ENCODE measurements around the gene PDGFRA. TPM values are rescaled to one million over a fixed set of nuclear protein-coding genes. Genes with fewer than 3 reads are reported as not detected.
"Not testable (repeated sequence)": the region's sequence is repeated elsewhere in the genome, so short reads cannot be mapped to it uniquely, and the experiment has no call there.

Gene PDGFRA
- total and polyA plus RNA-seq, 5 donors: 15.1 to 76.7 (median 71.8) TPM

DNA sequence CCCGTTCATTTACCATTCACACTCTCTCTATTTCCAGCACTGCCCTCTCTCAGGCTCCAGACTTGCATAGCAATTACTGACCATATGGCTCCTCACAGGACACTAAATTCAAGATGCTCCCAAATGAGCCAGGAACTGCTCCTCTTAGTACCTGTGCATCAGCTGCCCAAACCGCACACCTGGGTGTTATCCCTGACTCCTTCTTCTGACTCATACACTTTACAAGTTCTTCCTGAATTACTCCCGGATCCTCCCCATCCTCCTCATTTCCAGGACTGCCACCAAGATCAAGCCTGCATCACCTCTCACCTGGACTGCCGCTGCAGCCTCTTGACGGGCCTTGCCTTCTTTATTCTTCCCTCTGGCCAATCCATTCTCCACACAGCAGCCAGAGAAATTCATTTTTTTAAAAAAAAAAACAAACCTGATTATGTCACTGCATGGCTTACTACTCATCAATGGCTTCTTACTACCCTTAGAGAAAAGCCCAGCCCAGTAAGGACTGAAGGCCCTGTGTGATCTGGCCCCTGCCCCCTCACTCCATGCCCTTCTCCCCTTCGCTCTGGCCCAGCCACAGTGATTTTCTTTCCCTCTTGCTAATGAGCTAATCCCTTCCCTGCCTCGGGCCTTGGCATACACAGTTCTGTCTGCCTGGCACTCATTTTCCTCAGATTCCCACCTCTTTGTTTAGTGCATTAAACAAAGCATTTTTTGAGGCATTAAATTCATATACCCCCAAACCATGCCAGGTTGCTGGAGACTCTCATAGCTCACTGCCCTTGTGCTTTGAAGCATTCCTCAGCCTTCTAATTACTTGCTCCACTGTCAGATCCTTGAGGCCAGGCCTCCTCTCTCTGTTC is 92.0 kb downstream of the PDGFRA start:
- intact Hi-C loops (cut with DNase I): loop anchor here (5.0 to 10.0 kb wide), 6 partner anchors 116 to 644 kb away; no protein-coding TSS in a partner anchor
- H3K4me1 ChIP-seq (ENCODE audit: control insufficient read depth, insufficient read depth, low read length): no peaks in the 10 kb centered on the region
- no peak overlapping the region for H3K27ac ChIP-seq (ENCODE audit: low read length)
- no peaks in the 10 kb centered on the region for H3K27me3 ChIP-seq (ENCODE audit: control insufficient read depth, insufficient read depth)
- no peak for DNase-seq
- WGBS: 87% methylated on average over 7 of the region's 7 CpGs
- H3K4me3 ChIP-seq (ENCODE audit: low read length): no peak overlapping the region
- ATAC-seq: peak in 1 of 2 donors; percentile 22
- H3K9me3 ChIP-seq (ENCODE audit: control insufficient read depth, low read length): no peaks in the 10 kb centered on the region

DNA sequence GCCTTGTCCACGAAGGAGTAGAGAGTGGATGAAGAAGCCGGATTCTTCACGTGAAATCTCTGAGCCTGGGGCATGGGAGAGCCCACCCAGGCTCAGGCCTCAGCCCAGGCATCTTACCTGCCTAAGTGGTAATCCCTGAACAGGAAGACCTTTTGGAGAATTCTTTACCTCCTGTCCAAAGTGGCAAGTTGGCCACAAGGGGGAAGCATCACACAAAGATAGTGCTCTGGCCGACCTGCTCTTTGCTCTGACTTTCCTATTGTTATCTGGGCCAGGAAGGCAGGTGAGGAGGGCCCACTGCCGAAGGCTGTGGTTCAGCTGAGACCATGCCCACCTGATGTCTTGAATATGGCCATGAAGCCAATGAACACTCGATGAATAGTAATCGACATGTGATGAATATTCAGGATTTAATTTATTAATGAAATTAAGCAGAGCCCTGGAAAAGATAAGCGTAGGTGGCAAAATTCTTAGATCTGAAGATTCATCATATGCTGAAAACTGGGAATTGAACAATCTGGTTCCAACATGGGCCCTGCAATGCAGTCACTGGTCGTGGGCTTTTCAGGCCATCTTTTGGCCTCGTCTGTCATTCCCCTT is 93.8 kb downstream of the PDGFRA start:
- DNase-seq (peak; percentile 47 to 77 (median 58)), ATAC-seq (peak; percentile 63 to 78)
- no peaks in the 10 kb centered on the region for H3K27me3 ChIP-seq (ENCODE audit: control insufficient read depth, insufficient read depth)
- intact Hi-C loops (cut with DNase I): loop anchor here (5.0 to 10.0 kb wide), 6 partner anchors 114 to 642 kb away; no protein-coding TSS in a partner anchor
- H3K27ac ChIP-seq (ENCODE audit: low read length): no peak overlapping the region
- WGBS: 45% methylated on average over 10 of the region's 10 CpGs
- H3K4me3 ChIP-seq (ENCODE audit: low read length): no peak overlapping the region
- H3K4me1 ChIP-seq (ENCODE audit: control insufficient read depth, insufficient read depth, low read length): no peaks in the 10 kb centered on the region
- no peaks in the 10 kb centered on the region for H3K9me3 ChIP-seq (ENCODE audit: control insufficient read depth, low read length)

DNA sequence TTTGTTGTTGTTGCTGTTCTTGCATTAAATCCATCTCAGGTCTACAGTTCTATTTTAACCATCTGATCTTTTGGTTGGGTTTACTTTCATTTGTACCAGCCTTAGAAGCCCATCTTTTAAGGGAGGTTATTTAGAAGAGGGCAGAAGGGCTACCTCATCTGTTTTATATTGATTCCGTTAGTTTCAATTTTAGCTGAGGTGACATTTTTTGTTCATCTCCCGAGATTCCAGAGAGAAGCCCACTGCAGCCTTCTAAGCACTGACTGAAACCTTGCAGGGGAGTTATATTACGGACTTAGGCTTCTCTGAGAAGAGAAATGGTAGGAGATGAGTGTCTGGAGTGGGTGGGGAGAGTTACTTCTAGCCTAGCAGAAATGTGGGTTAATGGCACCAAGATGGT is 101.8 kb downstream of the PDGFRA start:
- intact Hi-C loops (cut with DNase I): no loop called here
- H3K4me3 ChIP-seq (ENCODE audit: low read length): no peak overlapping the region
- DNase-seq: no peak
- no peak overlapping the region for H3K27ac ChIP-seq (ENCODE audit: low read length)
- no peaks in the 10 kb centered on the region for H3K9me3 ChIP-seq (ENCODE audit: control insufficient read depth, low read length)
- 95% methylated on average over 3 of the region's 3 CpGs for WGBS
- H3K4me1 ChIP-seq (ENCODE audit: control insufficient read depth, insufficient read depth, low read length): no peaks in the 10 kb centered on the region
- no peak for ATAC-seq
- H3K27me3 ChIP-seq (ENCODE audit: control insufficient read depth, insufficient read depth): no peaks in the 10 kb centered on the region

DNA sequence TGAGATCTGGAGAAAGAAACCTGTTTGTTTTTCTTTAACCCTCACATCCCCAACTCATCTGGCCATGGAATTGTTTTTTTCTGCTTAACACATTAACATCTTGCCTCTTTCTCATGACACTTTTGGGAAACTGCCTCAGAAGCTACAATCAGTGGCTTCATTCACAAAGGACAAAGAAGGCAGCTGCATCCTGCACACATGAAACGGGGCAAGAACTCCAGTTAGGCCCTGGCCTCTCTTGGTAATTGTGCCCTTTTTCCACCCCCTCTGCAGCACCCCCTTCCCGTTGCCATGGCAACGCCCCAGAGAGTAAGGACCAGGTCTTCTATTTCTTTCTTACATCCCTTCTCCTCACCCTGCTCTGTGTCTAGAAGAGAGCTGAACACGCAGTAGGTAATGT is 103.4 kb downstream of the PDGFRA start:
- DNase-seq (no peak), ATAC-seq (no peak)
- WGBS: 91% methylated on average over 4 of the region's 4 CpGs
- Histone ChIP-seq H3K9me3 (ENCODE audit: control insufficient read depth, low read length) (no peaks in the 10 kb centered on the region), H3K27ac (ENCODE audit: low read length) (no peak overlapping the region), H3K27me3 (ENCODE audit: control insufficient read depth, insufficient read depth) (no peaks in the 10 kb centered on the region), H3K4me3 (ENCODE audit: low read length) (no peak overlapping the region), H3K4me1 (ENCODE audit: control insufficient read depth, insufficient read depth, low read length) (no peaks in the 10 kb centered on the region)
- intact Hi-C loops (cut with DNase I): no loop called here

DNA sequence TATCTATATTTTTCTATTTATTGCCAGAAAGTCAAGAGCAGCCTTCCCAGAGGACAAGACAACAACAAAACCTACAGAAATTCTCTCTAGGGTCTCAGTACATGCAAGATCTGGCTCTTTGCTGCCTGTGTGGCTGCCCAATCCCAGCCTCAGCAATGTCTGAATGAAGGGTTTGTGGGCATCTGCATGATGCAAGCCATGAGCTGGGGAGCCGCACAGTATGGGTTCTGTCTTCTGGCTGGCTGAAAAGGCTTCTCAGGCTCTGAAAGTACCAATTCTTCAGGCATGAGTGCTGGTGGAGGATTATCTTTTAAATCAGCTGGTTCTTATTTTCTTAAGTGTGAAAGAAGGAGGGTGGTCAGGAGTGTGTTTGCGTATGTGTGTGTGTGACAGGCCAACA is 104.6 kb downstream of the PDGFRA start:
- 86% methylated on average over 2 of the region's 2 CpGs for WGBS
- intact Hi-C loops (cut with DNase I): no loop called here
- no peak for DNase-seq

DNA sequence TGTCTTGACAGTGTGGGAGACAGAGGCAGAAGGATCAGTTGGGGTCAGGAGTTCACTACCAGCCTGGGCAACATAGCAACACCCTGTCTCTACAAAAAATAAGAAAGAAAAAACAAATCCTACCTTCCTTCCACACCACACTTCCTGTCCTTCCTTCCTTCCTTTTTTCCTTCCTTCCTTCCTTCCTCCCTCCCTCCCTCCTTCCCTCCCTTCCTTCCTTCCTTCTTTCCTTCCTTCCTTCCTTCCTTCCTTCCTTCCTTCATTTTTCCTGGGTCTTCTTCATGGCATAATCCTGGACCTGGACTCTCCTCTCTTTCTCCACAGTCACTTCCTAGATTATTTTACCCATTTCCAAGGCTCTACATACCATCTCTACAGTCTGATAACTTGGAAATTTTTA is 105.7 kb downstream of the PDGFRA start:
- ATAC-seq; H3K4me1 ChIP-seq (ENCODE audit: control insufficient read depth, insufficient read depth, low read length); H3K9me3 ChIP-seq (ENCODE audit: control insufficient read depth, low read length); DNase-seq; H3K4me3 ChIP-seq (ENCODE audit: low read length); H3K27me3 ChIP-seq (ENCODE audit: control insufficient read depth, insufficient read depth); H3K27ac ChIP-seq (ENCODE audit: low read length); intact Hi-C loops (cut with DNase I): not testable (repeated sequence)

More for the DNA sequence above, 104.6 kb downstream of the PDGFRA start:
- Histone ChIP-seq H3K27me3 (ENCODE audit: control insufficient read depth, insufficient read depth) (no peaks in the 10 kb centered on the region), H3K9me3 (ENCODE audit: control insufficient read depth, low read length) (no peaks in the 10 kb centered on the region), H3K27ac (ENCODE audit: low read length) (no peak overlapping the region), H3K4me1 (ENCODE audit: control insufficient read depth, insufficient read depth, low read length) (no peaks in the 10 kb centered on the region), H3K4me3 (ENCODE audit: low read length) (no peak overlapping the region)
- ATAC-seq: no peak

DNA sequence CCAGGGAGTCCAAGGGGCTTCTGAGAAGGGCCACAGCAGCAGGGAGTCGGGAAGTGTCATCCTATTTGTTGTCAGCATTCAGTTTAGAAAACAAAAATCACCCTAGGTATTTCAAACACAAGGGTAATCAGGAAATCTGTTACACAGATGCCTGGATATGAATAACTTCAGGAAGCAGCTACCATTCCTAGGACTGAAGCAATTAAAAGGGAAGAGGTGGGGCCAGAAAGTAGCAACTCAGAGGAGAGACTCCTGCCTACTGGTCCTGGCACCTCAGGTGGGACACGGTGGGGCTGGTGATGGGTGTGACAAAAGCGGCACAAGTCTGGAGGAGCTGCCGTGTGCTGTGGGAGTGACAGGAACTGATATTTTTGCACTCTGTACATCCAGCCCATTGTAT is 107.9 kb downstream of the PDGFRA start:
- Histone ChIP-seq H3K9me3 (ENCODE audit: control insufficient read depth, low read length) (no peaks in the 10 kb centered on the region), H3K4me1 (ENCODE audit: control insufficient read depth, insufficient read depth, low read length) (no peaks in the 10 kb centered on the region), H3K27ac (ENCODE audit: low read length) (no peak overlapping the region), H3K27me3 (ENCODE audit: control insufficient read depth, insufficient read depth) (no peaks in the 10 kb centered on the region), H3K4me3 (ENCODE audit: low read length) (no peak overlapping the region)
- ATAC-seq: no peak
- DNase-seq: no peak
- intact Hi-C loops (cut with DNase I): no loop called here
- WGBS: 58% methylated on average over 4 of the region's 4 CpGs

DNA sequence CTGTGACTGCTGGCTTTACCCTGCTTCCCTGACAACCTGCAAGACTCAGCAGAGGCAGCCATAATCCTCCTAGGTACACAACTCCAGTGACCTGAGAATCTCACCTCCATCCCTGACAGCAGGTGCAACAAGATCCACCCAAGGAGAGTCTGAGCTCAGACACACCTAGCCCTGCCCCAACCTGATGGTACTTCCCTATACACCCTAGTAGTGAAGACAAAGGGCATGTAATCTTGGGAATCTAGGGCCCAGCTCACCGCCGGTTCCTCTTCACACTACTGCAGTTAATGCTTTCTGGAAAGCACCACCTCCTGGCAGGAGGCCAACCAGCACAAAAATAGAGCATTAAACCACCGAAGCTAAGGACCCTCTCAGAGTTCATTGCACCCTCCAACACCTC is 113.0 kb downstream of the PDGFRA start:
- H3K4me3 ChIP-seq (ENCODE audit: low read length); H3K27ac ChIP-seq (ENCODE audit: low read length); intact Hi-C loops (cut with DNase I); H3K27me3 ChIP-seq (ENCODE audit: control insufficient read depth, insufficient read depth); H3K4me1 ChIP-seq (ENCODE audit: control insufficient read depth, insufficient read depth, low read length); DNase-seq; ATAC-seq; H3K9me3 ChIP-seq (ENCODE audit: control insufficient read depth, low read length): not testable (repeated sequence)
- WGBS: 54% methylated on average over 3 of the region's 3 CpGs

Other genes with a start within 250 kb of the PDGFRA start
- gene CHIC2, start 164.7 kb upstream of the PDGFRA start, total RNA-seq: 10 to 100 TPM; 11.1 to 18.1 (median 13.3) TPM
- 10.4 TPM for gene CHIC2, start 164.7 kb upstream of the PDGFRA start, polyA plus RNA-seq
- not detected for gene GSX2, start 129.1 kb upstream of the PDGFRA start, total RNA-seq
- not detected for gene GSX2, start 129.1 kb upstream of the PDGFRA start, polyA plus RNA-seq